HL-60 (cell line): Measurements from ENCODE around the gene OR8H3.

ENCODE experiments used
- DNase-seq, 2 experiments: peaks; one replicate each; pipeline ENCODE4 v3.0.0-alpha.2; 2010 to 2020; ENCODE audit warnings: low read depth in 1 of 2, low spot score in 1 of 2
- H3K27ac ChIP-seq: fragments of 250-450 bp; sonication (Bioruptor Pico); replicated peaks from 2 replicates; pipeline ENCODE4 v1.5.1; 2020; ENCODE audit warnings: mild to moderate bottlenecking, moderate library complexity
- H3K27me3 ChIP-seq: fragments of 250-450 bp; sonication (Bioruptor Pico); 2 replicates; pipeline ENCODE4 v1.5.1; 2021; ENCODE audit warnings: mild to moderate bottlenecking, moderate library complexity; ENCODE audit not compliant: insufficient read depth, poor library complexity, severe bottlenecking
- H3K4me3 ChIP-seq: replicated peaks from 2 replicates; pipeline ENCODE4 v1.5.1; 2011; ENCODE audit warnings: mild to moderate bottlenecking, control low read depth, low read length; ENCODE audit not compliant: insufficient read depth
- CTCF ChIP-seq: IDR thresholded peaks from one replicate; pipeline ENCODE4 v1.5.1; 2011; ENCODE audit warnings: low read length, control low read depth, inconsistent platforms; ENCODE audit not compliant: insufficient read depth
- GABPA ChIP-seq: IDR thresholded peaks from 2 replicates; pipeline ENCODE4 v1.6.1; 2012; ENCODE audit warnings: low read depth
- POLR2AphosphoS5 ChIP-seq: IDR thresholded peaks from 2 replicates; pipeline ENCODE4 v1.6.1; 2012; ENCODE audit warnings: low read depth
- REST ChIP-seq: IDR thresholded peaks from 2 replicates; pipeline ENCODE4 v1.6.1; 2012; ENCODE audit warnings: low read depth; ENCODE audit not compliant: insufficient replicate concordance
- SPI1 ChIP-seq: IDR thresholded peaks from 2 replicates; pipeline ENCODE4 v1.6.1; 2012; ENCODE audit warnings: low read depth, mild to moderate bottlenecking, borderline replicate concordance

Gene OR8H3

GRCh38 chr11:56152333-56152732, 30.2 kb downstream of the OR8H3 start:
- Histone ChIP-seq H3K27ac (no peak overlapping the region), H3K4me3 (no peak overlapping the region), H3K27me3 (no peaks in the 10 kb centered on the region)
- no peak for DNase-seq
- no peak for TF ChIP-seq REST

GRCh38 chr11:56160217-56160616, 38.0 kb downstream of the OR8H3 start, which contains the start of gene OR8K5:
Gene OR8K5 (minus strand): TSS chr11:56160317. CDS start chr11:56160317, 0 bp downstream.
- H3K4me3 ChIP-seq, result no peak within 1 kb of the TSS
- DNase-seq, result no peak
- TF ChIP-seq GABPA (no peak), REST (no peak), POLR2AphosphoS5 (no peak), CTCF (no peak), SPI1 (no peak)
- no peak within 1 kb of the TSS for H3K27ac ChIP-seq
- H3K27me3 ChIP-seq, result no peaks in the 10 kb centered on the region

- H3K27me3 ChIP-seq, result no peaks in the 10 kb centered on the region
- TF ChIP-seq REST, result no peak
- TF ChIP-seq CTCF, result no peak
- TF ChIP-seq SPI1, result no peak
- no peak for TF ChIP-seq GABPA
- TF ChIP-seq POLR2AphosphoS5, result no peak
- no peak overlapping the region for H3K4me3 ChIP-seq
- no peak overlapping the region for H3K27ac ChIP-seq
- DNase-seq, result no peak
These were observed 41.6 kb downstream of the OR8H3 start for GRCh38 chr11:56163804-56164203.
